ENCODE data around the gene ANO8. TPM values are rescaled to one million over a fixed set of nuclear protein-coding genes. Genes with fewer than 3 reads are reported as not detected.

ANO8 gene
- total RNA-seq, 1 experiment from 2014 or later = 21.9 TPM

DNA sequence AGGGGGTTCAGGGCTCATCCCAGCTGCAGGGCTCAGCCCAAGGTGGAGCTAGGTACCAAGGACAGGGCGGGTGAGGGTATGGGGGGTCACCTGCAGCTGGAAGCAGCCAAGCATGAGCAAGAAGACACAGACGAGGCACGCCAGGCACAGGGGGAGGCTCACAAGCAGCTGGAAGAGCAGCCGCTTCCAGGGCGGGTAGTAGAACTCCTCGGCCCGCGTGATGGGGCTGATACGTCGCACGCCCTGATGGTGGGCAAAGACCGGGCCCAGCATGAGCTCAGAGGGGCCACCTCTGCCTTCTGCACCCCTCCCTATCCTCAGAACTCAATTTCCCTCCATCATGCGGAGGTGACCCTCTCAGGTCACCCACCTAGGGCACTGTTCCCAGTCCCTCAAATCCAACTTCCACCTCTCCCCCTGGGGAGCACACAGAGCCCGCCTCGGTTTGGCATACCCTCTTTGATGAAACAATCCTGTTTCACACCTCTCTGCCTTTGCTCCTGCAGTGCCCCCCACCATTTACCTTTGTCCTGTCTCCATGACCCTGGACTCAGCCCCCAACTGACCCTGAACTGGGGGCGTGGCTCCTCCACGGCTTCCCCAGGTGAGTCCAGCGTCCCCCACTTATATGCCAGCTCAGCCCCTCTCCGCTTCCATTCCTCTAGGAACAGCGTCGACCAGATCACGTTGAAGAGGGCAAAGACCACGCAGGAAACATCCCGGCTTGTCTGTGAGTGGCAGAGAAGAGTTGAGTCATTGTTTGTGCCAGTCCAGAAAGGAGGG is 4.2 kb downstream of the ANO8 start:
- no peak overlapping the region for H4K5ac ChIP-seq (ENCODE audit: insufficient read length, low read depth, low read length)
- no peaks in the 10 kb centered on the region for H3K27me3 ChIP-seq (ENCODE audit: insufficient read depth, low read length)
- H3K23me2 ChIP-seq (ENCODE audit: insufficient read length, low read depth, low read length, poor library complexity, severe bottlenecking) = peaks cover 18% of the 10 kb centered on the region
- no peak overlapping the region for H3K14ac ChIP-seq (ENCODE audit: insufficient read depth, low read length)
- H3K9ac ChIP-seq (ENCODE audit: extremely low read depth, insufficient read length, low read length) = no peak overlapping the region
- Mint-ChIP-seq H3K4me3 (peak overlapping the region; percentile 24 to 61; a peak in 3 of 5 replicates), H3K36me3 (ENCODE audit: insufficient read depth in 1 of 3, low read depth in 3 of 3) (peaks cover 13 to 39% (median 29%) of the 10 kb centered on the region in 3 experiments), H3K27me3 (ENCODE audit: low read depth) (peaks cover 6% of the 10 kb centered on the region), H3K9me3 (no peaks in the 10 kb centered on the region; a peak in 1 of 5 replicates), H3K4me1 (peaks cover 16 to 40% of the 10 kb centered on the region in 2 experiments), H3K27ac (no peak overlapping the region; a peak in 1 of 7 replicates)
- no peaks in the 10 kb centered on the region for H3K79me2 ChIP-seq (ENCODE audit: insufficient read depth, low read length)
- no peak overlapping the region for H2BK15ac ChIP-seq (ENCODE audit: low read depth, low read length)
- H4K91ac ChIP-seq (ENCODE audit: insufficient read length, low read depth, low read length) = no peak overlapping the region
- H4K20me1 ChIP-seq (ENCODE audit: control insufficient read depth, insufficient read depth, insufficient read length) = no peaks in the 10 kb centered on the region
- no CpG with 5 or more reads among the region's 24 CpGs for WGBS (ENCODE audit: extremely low coverage, insufficient read length, low lambda C conversion rate)
- no peak overlapping the region for H3K4ac ChIP-seq (ENCODE audit: low read depth, low read length)
- no peak overlapping the region for H3K4me2 ChIP-seq (ENCODE audit: insufficient read depth, insufficient read length, low read length)
- H3K23ac ChIP-seq (ENCODE audit: insufficient read length, low read depth, low read length) = no peak overlapping the region
- H2BK5ac ChIP-seq (ENCODE audit: insufficient read length, low read length) = no peak overlapping the region
- no peak overlapping the region for H4K8ac ChIP-seq (replicated peaks; ENCODE audit: insufficient read length, low read depth, low read length)
- no peaks in the 10 kb centered on the region for H3K79me1 ChIP-seq (ENCODE audit: insufficient read depth, low read depth, low read length, poor library complexity, severe bottlenecking)
- no peak overlapping the region for H3K56ac ChIP-seq (ENCODE audit: insufficient read length, low read depth, low read length)
- no peak overlapping the region for H3T11ph ChIP-seq (ENCODE audit: low read length)
- no peaks in the 10 kb centered on the region for H3K9me3 ChIP-seq (ENCODE audit: control insufficient read depth, low read depth, low read length)
- H3K27ac ChIP-seq (ENCODE audit: insufficient read length, low read depth, low read length) = no peak overlapping the region
- no peaks in the 10 kb centered on the region for H3K4me1 ChIP-seq (ENCODE audit: insufficient read depth, low read length)
- no peak overlapping the region for H2BK120ac ChIP-seq (ENCODE audit: low read depth, low read length, poor library complexity, severe bottlenecking)
- H2BK20ac ChIP-seq (ENCODE audit: low read depth, low read length, poor library complexity, severe bottlenecking) = no peak overlapping the region
- H2AK5ac ChIP-seq (ENCODE audit: insufficient read length, low read length) = no peak overlapping the region
- no peak overlapping the region for H2BK12ac ChIP-seq (ENCODE audit: insufficient read length, low read depth, low read length)
- no peak for DNase-seq
- H2AFZ ChIP-seq (ENCODE audit: low read length) = no peak overlapping the region
- no peak overlapping the region for H3K18ac ChIP-seq (ENCODE audit: insufficient read length, low read depth, low read length)
- TF ChIP-seq, protein P1, sequence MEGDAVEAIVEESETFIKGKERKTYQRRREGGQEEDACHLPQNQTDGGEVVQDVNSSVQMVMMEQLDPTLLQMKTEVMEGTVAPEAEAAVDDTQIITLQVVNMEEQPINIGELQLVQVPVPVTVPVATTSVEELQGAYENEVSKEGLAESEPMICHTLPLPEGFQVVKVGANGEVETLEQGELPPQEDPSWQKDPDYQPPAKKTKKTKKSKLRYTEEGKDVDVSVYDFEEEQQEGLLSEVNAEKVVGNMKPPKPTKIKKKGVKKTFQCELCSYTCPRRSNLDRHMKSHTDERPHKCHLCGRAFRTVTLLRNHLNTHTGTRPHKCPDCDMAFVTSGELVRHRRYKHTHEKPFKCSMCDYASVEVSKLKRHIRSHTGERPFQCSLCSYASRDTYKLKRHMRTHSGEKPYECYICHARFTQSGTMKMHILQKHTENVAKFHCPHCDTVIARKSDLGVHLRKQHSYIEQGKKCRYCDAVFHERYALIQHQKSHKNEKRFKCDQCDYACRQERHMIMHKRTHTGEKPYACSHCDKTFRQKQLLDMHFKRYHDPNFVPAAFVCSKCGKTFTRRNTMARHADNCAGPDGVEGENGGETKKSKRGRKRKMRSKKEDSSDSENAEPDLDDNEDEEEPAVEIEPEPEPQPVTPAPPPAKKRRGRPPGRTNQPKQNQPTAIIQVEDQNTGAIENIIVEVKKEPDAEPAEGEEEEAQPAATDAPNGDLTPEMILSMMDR (conservative IDR thresholded peaks at IDR 0.05) = no peak
